Upper lobe of left lung (tissue), 4 donors: ENCODE measurements around the gene LAMA2.

Experiments
- CTCF ChIP-seq, 6 experiments: fragments of 450-650 bp in 4 of 6; fragments of 200-600 bp in 2 of 6; sonication (generic) in 2 of 6; IDR thresholded peaks; one replicate each; pipeline ENCODE4 v1.5.1; 2016 to 2019; ENCODE audit warnings: antibody characterized with exemption in 6 of 6
- EP300 ChIP-seq, 4 donors: sonication (generic); formaldehyde crosslinking; IDR thresholded peaks; one replicate each; pipeline ENCODE4 v1.5.1; 2017; ENCODE audit warnings: antibody characterized with exemption in 4 of 4, control low read depth in 2 of 4
- POLR2A ChIP-seq, 4 donors: fragments of 450-650 bp; IDR thresholded peaks; one replicate each; pipeline ENCODE4 v1.5.1; 2016 to 2017; ENCODE audit warnings: antibody characterized with exemption in 4 of 4, mild to moderate bottlenecking in 2 of 4
- POLR2AphosphoS5 ChIP-seq, 2 donors: sonication (generic); formaldehyde crosslinking; IDR thresholded peaks; one replicate each; pipeline ENCODE4 v1.5.1; 2017; ENCODE audit warnings: antibody characterized with exemption in 2 of 2

- TF ChIP-seq POLR2A (IDR thresholded peaks at IDR 0.05): no peak
- TF ChIP-seq CTCF (IDR thresholded peaks at IDR 0.05): no peak
- TF ChIP-seq POLR2AphosphoS5 (IDR thresholded peaks at IDR 0.05): no peak
- TF ChIP-seq EP300 (IDR thresholded peaks at IDR 0.05): no peak
Measured at GRCh38 chr6:129521946-129522345, 639.0 kb downstream of the LAMA2 start.
